ENCODE data around the gene KRTAP2-1.
"Not testable (repeated sequence)": the region's sequence is repeated elsewhere in the genome, so short reads cannot be mapped to it uniquely, and the experiment has no call there.

- not testable (repeated sequence) for TF ChIP-seq CTCF, POLR2AphosphoS5, POLR2A, EP300 (IDR thresholded peaks at IDR 0.05)
Observed at GRCh38 chr17:41046735-41047465, at the start of gene KRTAP2-1.
